Endothelial cell of umbilical vein (primary cell): ENCODE data around the gene PRKCZ. TPM values are rescaled to one million over a fixed set of nuclear protein-coding genes. Genes with fewer than 3 reads are reported as not detected.

Experiments used
- BruUV-seq: library from RNA; stranded (reverse); fragments of 400-500 nt; replicated peaks from 2 replicates; lab custom pipeline; 2021; lab: Mats Ljungman, UMichigan
- CTCF ChIA-PET: fragments of 300-600, 350-600 bp; sonication (Branson Sonifier 250); formaldehyde crosslinking; loops from one replicate; lab custom pipeline; 2021; ENCODE audit warnings: antibody characterized with exemption, inconsistent platforms; lab: Charles Lee
- POLR2A ChIA-PET: fragments of 300-600, 350-600 bp; sonication (Branson Sonifier 250); formaldehyde crosslinking; loops from one replicate; lab custom pipeline; 2021; ENCODE audit warnings: antibody characterized with exemption, inconsistent platforms; lab: Charles Lee
- DNase-seq: peaks from one replicate; pipeline ENCODE4 v3.0.0-alpha.2; 2011; ENCODE audit warnings: low read depth, low spot score
- FAIRE-seq: peaks from 2 replicates; lab custom pipeline; 2011; peaks lifted over from hg19 to GRCh38; lab: Jason Lieb, UNC
- H2AFZ ChIP-seq: 2 replicates; pipeline ENCODE4 v1.6.0; 2012; ENCODE audit warnings: low read depth, low read length, control low read depth, inconsistent platforms
- H3K27ac ChIP-seq: 2 replicates; pipeline ENCODE4 v1.5.1; 2011; ENCODE audit warnings: low read depth, mild to moderate bottlenecking, control low read depth, low read length, moderate library complexity; ENCODE audit not compliant: insufficient read depth
- H3K27me3 ChIP-seq, 2 experiments: 2 replicates each; pipeline versions ENCODE4 v1.6.0 to v1.6.1; 2011; ENCODE audit warnings: low read length in 2 of 2, mixed read lengths in 1 of 2; ENCODE audit not compliant: control insufficient read depth in 2 of 2, insufficient read depth in 2 of 2
- H3K36me3 ChIP-seq, 2 experiments: 2 replicates in 1 of 2; 3 replicates in 1 of 2; pipeline ENCODE4 v1.5.1; 2011; ENCODE audit warnings: low read length in 2 of 2, mild to moderate bottlenecking in 1 of 2, moderate library complexity in 1 of 2; ENCODE audit not compliant: control insufficient read depth in 2 of 2, insufficient read depth in 2 of 2; ENCODE audit errors: extremely low read depth in 1 of 2
- H3K4me1 ChIP-seq: 3 replicates; pipeline ENCODE4 v1.5.1; 2011; ENCODE audit warnings: mild to moderate bottlenecking, low read length; ENCODE audit not compliant: control insufficient read depth, insufficient read depth; ENCODE audit errors: extremely low read depth
- H3K4me2 ChIP-seq: 2 replicates; pipeline ENCODE4 v1.6.1; 2011; ENCODE audit warnings: low read length, control low read depth, mixed read lengths; ENCODE audit not compliant: insufficient read depth
- H3K4me3 ChIP-seq, 3 experiments: fragments of 200-600 bp in 1 of 3; sonication (generic), shearing (Covaris generic) in 1 of 3; replicated peaks in 1 of 3; 2 replicates each; pipeline ENCODE4 v1.5.1; 2011 to 2016; ENCODE audit warnings: control low read depth in 3 of 3, low read length in 3 of 3, mild to moderate bottlenecking in 2 of 3, inconsistent platforms in 1 of 3, low read depth in 1 of 3, moderate library complexity in 1 of 3; ENCODE audit not compliant: insufficient read depth in 1 of 3
- H3K79me2 ChIP-seq: 2 replicates; pipeline ENCODE4 v1.6.0; 2012; ENCODE audit warnings: low read length, inconsistent platforms; ENCODE audit not compliant: control insufficient read depth, insufficient read depth
- H3K9ac ChIP-seq: replicated peaks from 2 replicates; pipeline ENCODE3; 2011; ENCODE audit warnings: low read length, control low read depth; ENCODE audit not compliant: insufficient read depth; ENCODE audit errors: extremely low read depth
- H3K9me1 ChIP-seq: replicated peaks from 3 replicates; pipeline ENCODE4 v1.6.0; 2011; ENCODE audit warnings: mild to moderate bottlenecking, low read length; ENCODE audit not compliant: control insufficient read depth, insufficient read depth; ENCODE audit errors: extremely low read depth
- H3K9me3 ChIP-seq: replicated peaks from 2 replicates; pipeline ENCODE4 v1.5.1; 2012; ENCODE audit warnings: low read length, inconsistent platforms; ENCODE audit not compliant: control insufficient read depth, insufficient read depth
- H4K20me1 ChIP-seq: replicated peaks from 2 replicates; pipeline ENCODE3; 2011; ENCODE audit warnings: mild to moderate bottlenecking, low read length; ENCODE audit not compliant: control insufficient read depth, insufficient read depth; ENCODE audit errors: extremely low read depth
- CTCF ChIP-seq, 2 donors: IDR thresholded peaks; 1 replicate in 1 of 2; 2 replicates in 1 of 2; pipeline ENCODE4 v1.5.1; 2011; ENCODE audit warnings: low read length in 2 of 2, mild to moderate bottlenecking in 2 of 2, moderate library complexity in 2 of 2, control low read depth in 1 of 2, inconsistent platforms in 1 of 2, low read depth in 1 of 2; ENCODE audit not compliant: insufficient read depth in 1 of 2; ENCODE audit errors: extremely low read depth in 1 of 2
- EZH2 ChIP-seq: IDR thresholded peaks from 2 replicates; pipeline ENCODE4 v1.6.1; 2012; ENCODE audit warnings: borderline replicate concordance, low read depth, mild to moderate bottlenecking, moderate library complexity, low read length, inconsistent platforms; ENCODE audit not compliant: severe bottlenecking
- FOS ChIP-seq: IDR thresholded peaks from 2 replicates; pipeline ENCODE4 v1.6.1; 2011; ENCODE audit warnings: mild to moderate bottlenecking, low read length, moderate library complexity, borderline replicate concordance; ENCODE audit not compliant: insufficient read depth
- GATA2 ChIP-seq: IDR thresholded peaks from 2 replicates; pipeline ENCODE4 v1.7.0; 2011; ENCODE audit warnings: low read depth, mild to moderate bottlenecking, moderate library complexity, mixed read lengths, low read length; ENCODE audit not compliant: insufficient read length, insufficient read depth
- JUN ChIP-seq: IDR thresholded peaks from 2 replicates; pipeline ENCODE4 v1.6.1; 2011; ENCODE audit warnings: borderline replicate concordance, low read depth; ENCODE audit not compliant: insufficient read length, insufficient read depth
- MAX ChIP-seq: IDR thresholded peaks from 2 replicates; pipeline ENCODE4 v1.6.1; 2011; ENCODE audit not compliant: insufficient read depth, insufficient read length
- MYC ChIP-seq: IDR thresholded peaks from one replicate; pipeline ENCODE4 v1.6.1; 2011; ENCODE audit warnings: mild to moderate bottlenecking, low read depth, low read length
- POLR2A ChIP-seq: IDR thresholded peaks from 2 replicates; pipeline ENCODE4 v1.6.1; 2012; ENCODE audit warnings: low read depth, mild to moderate bottlenecking, control low read depth, low read length
- POLR2AphosphoS5 ChIP-seq: IDR thresholded peaks from 2 replicates; pipeline ENCODE4 v1.6.1; 2012; ENCODE audit warnings: low read depth, mild to moderate bottlenecking, control low read depth, low read length, moderate library complexity; ENCODE audit not compliant: insufficient read depth
- dilution Hi-C: fragments of 300-500 bp; cut with MboI; formaldehyde crosslinking; loops from one replicate; pipeline ENCODE4 v1.15.0; 2019; ENCODE audit warnings: low sequenced_read_pairs; ENCODE audit not compliant: extremely low pct_ligation_motif_present
- intact Hi-C: fragments of 100-400 bp; cut with micrococcal nuclease; formaldehyde crosslinking; loops from one replicate; pipeline ENCODE4 v1.10.0; 2022
- polyA plus RNA-seq, 4 experiments: library from polyadenylated mRNA; depleted of rRNA in 3 of 4; stranded (reverse) in 3 of 4; unstranded in 1 of 4; fragments of >200 nt; gene quantifications; 2 replicates each; pipeline versions ENCODE4 v1.2.1 to v1.2.3, GENCODE V29; 2011 to 2012; ENCODE audit warnings: missing spikeins in 1 of 4
- total RNA-seq: library from RNA; stranded (reverse); gene quantifications from 2 replicates; pipeline ENCODE4 v1.2.3, GENCODE V29; 2021

PRKCZ gene
- total and polyA plus RNA-seq, 2 donors (not counting 3 experiments of a cell fraction or from before 2014, with no cell fraction given), result 0.22 to 1.7 TPM

- CTCF ChIA-PET, result no interaction called here
- dilution Hi-C loops, result no loop called here
- no peak overlapping the region for H3K4me2 ChIP-seq
- no peaks in the 10 kb centered on the region for H3K27me3 ChIP-seq
- no peaks in the 10 kb centered on the region for H3K4me1 ChIP-seq
- no peak overlapping the region for H2AFZ ChIP-seq
- H4K20me1 ChIP-seq, result no peaks in the 10 kb centered on the region
- no peak for DNase-seq
- no TSS peak for BruUV-seq
- FAIRE-seq, result no peak
- H3K79me2 ChIP-seq, result no peaks in the 10 kb centered on the region
- H3K9ac ChIP-seq, result no peak overlapping the region
- POLR2A ChIA-PET, result no interaction called here
- no peak for TF ChIP-seq FOS
- no peak for TF ChIP-seq JUN
- no peak for TF ChIP-seq POLR2A
- no peak for TF ChIP-seq POLR2AphosphoS5
- TF ChIP-seq GATA2, result no peak
- TF ChIP-seq EZH2, result no peak
- TF ChIP-seq MAX, result no peak
- TF ChIP-seq MYC, result no peak
- no peak for TF ChIP-seq CTCF (IDR thresholded peaks at IDR 0.05; ENCODE audit: extremely low read depth in 1 of 2, insufficient read depth in 1 of 2, low read depth in 1 of 2, low read length in 2 of 2)
- H3K9me1 ChIP-seq, result no peaks in the 10 kb centered on the region
- intact Hi-C loops, result no loop called here
- H3K36me3 ChIP-seq, result no peaks in the 10 kb centered on the region
- no peaks in the 10 kb centered on the region for H3K9me3 ChIP-seq
- no peak overlapping the region for H3K4me3 ChIP-seq
- H3K27ac ChIP-seq, result no peak overlapping the region
These were observed 51.7 kb downstream of the PRKCZ start for GRCh38 chr1:2101946-2102345.
